Mononuclear cell (primary cell): Measurements from ENCODE around the gene SAMD4A. TPM values are rescaled to one million over a fixed set of nuclear protein-coding genes. Genes with fewer than 3 reads are reported as not detected.

Experiments
- H3K27me3 ChIP-seq: 2 replicates; pipeline ENCODE4 v1.6.0; 2011; ENCODE audit warnings: low read length, control low read depth; ENCODE audit not compliant: insufficient read depth
- H3K4me1 ChIP-seq: 2 replicates; pipeline ENCODE4 v1.5.1; 2011; ENCODE audit warnings: mild to moderate bottlenecking, low read length, control low read depth; ENCODE audit not compliant: insufficient read depth
- H3K4me3 ChIP-seq: 2 replicates; pipeline ENCODE4 v1.5.1; 2011; ENCODE audit warnings: mild to moderate bottlenecking, low read length, moderate library complexity
- H3K9me3 ChIP-seq: 2 replicates; pipeline ENCODE4 v1.5.1; 2011; ENCODE audit warnings: low read depth, mild to moderate bottlenecking, control low read depth, low read length
- total RNA-seq: library from RNA; depleted of rRNA; stranded (reverse); fragments of >200 nt; gene quantifications from one replicate; pipeline ENCODE4 v1.2.3, GENCODE V29; 2012

SAMD4A gene
- total RNA-seq, 1 donor: 2.0 TPM

- Histone ChIP-seq H3K4me1 (no peaks in the 10 kb centered on the region), H3K9me3 (no peaks in the 10 kb centered on the region), H3K27me3 (peaks cover 5% of the 10 kb centered on the region), H3K4me3 (no peak overlapping the region)
Measured at GRCh38 chr14:54555651-54556050, 11.3 kb upstream of the SAMD4A start.

DNA sequence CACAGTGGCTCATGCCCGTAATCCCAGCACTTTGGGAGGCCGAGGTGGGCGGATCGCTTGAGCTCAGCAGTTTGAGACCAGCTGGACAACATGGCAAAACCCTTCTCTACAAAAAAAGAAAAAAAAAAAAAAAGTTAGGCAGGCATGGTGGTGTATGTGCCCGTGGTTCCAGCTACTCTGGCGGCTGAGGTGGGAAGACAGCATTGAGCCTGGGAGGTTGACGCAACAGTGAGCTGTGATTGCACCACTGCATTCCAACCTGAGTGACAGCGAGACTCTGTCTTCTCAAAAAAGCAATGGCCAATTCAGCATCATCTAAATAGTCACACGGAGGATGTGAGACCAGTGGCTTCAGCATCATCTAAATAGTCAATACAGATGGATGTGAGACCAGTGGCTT, 10.4 kb upstream of the SAMD4A start:
- Histone ChIP-seq H3K4me3 (no peak overlapping the region), H3K4me1 (no peaks in the 10 kb centered on the region), H3K9me3 (no peaks in the 10 kb centered on the region), H3K27me3 (peaks cover 5% of the 10 kb centered on the region)

DNA sequence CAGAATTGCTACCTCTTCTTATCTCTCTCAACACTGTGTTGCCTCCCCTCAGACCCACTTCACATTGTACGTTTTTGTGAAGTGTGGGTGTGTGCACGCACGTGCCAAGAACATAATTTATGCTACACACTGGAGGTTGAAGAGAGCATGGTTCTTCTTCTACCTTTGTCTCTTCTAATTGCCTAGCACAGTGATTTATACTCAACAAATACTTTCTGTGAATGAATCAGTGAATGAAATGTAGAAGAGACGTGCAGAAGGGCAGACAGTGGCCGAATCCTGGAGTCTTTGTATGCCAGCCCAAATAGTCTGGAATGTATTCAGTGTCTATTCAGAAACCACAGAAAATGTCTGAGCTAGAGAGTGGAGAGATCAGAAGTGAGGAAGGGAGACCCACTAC, 4.6 kb upstream of the SAMD4A start:
- no peaks in the 10 kb centered on the region for H3K9me3 ChIP-seq
- no peak overlapping the region for H3K4me3 ChIP-seq
- peaks cover 18% of the 10 kb centered on the region for H3K4me1 ChIP-seq
- peaks cover 32% of the 10 kb centered on the region for H3K27me3 ChIP-seq

GRCh38 chr14:54564071-54564867, 2.7 kb upstream of the SAMD4A start:
- Histone ChIP-seq H3K27me3 (peaks cover 45% of the 10 kb centered on the region), H3K4me1 (peaks cover 32% of the 10 kb centered on the region), H3K9me3 (no peaks in the 10 kb centered on the region), H3K4me3 (no peak overlapping the region)

GRCh38 chr14:54564868-54565784, 1.8 kb upstream of the SAMD4A start:
- no peaks in the 10 kb centered on the region for H3K9me3 ChIP-seq
- peaks cover 35% of the 10 kb centered on the region for H3K4me1 ChIP-seq
- H3K4me3 ChIP-seq: peak overlapping the region; percentile 49
- H3K27me3 ChIP-seq: peaks cover 51% of the 10 kb centered on the region

GRCh38 chr14:54565785-54566409, 1.0 kb upstream of the SAMD4A start:
- Histone ChIP-seq H3K27me3 (peaks cover 56% of the 10 kb centered on the region), H3K4me1 (peaks cover 35% of the 10 kb centered on the region), H3K4me3 (peak overlapping the region; percentile 49), H3K9me3 (no peaks in the 10 kb centered on the region)

- Histone ChIP-seq H3K9me3 (peaks cover 5% of the 10 kb centered on the region), H3K4me1 (peaks cover 35% of the 10 kb centered on the region), H3K4me3 (peak overlapping the region; percentile 49), H3K27me3 (peaks cover 62% of the 10 kb centered on the region)
Measured at GRCh38 chr14:54567224-54567638, 303 bp downstream of the SAMD4A start.

- Histone ChIP-seq H3K4me3 (peak overlapping the region; percentile 49), H3K9me3 (peaks cover 11% of the 10 kb centered on the region), H3K4me1 (peaks cover 35% of the 10 kb centered on the region), H3K27me3 (peaks cover 56% of the 10 kb centered on the region)
Measured at GRCh38 chr14:54567639-54568561, 972 bp downstream of the SAMD4A start.

DNA sequence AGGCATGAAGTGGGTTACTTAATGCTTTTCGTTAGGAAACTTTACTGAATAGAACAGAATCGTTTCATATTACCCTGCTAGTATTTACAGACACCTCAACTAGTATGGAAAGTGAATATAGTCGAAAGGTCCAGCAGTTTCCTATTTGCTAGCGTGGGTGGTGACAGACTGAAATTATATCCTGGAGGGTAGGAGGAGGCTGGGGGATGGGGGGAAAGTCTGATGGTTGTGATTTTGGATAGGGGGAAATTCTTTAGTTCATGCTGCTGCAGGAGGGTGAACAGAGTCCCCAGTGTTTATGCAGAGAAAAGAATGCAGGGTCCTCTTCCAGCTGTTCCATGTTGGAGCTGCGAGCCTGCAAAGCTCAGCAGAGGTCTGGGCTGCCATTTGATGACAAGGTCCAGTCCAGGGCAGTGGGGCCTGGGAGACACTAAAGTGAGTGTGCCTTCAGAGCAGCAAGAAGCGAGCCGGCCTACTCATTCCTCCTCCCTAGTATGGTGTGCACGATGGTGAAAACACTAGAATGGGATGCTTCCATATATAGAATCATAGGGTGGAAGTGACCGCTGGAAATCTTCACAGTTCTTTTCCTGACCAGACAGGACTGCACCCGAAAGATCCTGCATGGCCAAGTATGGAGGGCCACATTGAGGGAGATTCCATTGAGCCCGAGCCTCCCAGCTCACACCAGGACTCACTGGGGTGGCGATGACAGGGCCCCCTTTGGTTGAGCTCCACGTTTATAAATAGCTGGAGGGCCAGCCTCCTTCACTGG, 2.1 kb downstream of the SAMD4A start:
- Histone ChIP-seq H3K4me3 (no peak overlapping the region), H3K4me1 (peaks cover 35% of the 10 kb centered on the region), H3K9me3 (peaks cover 17% of the 10 kb centered on the region), H3K27me3 (peaks cover 52% of the 10 kb centered on the region)

DNA sequence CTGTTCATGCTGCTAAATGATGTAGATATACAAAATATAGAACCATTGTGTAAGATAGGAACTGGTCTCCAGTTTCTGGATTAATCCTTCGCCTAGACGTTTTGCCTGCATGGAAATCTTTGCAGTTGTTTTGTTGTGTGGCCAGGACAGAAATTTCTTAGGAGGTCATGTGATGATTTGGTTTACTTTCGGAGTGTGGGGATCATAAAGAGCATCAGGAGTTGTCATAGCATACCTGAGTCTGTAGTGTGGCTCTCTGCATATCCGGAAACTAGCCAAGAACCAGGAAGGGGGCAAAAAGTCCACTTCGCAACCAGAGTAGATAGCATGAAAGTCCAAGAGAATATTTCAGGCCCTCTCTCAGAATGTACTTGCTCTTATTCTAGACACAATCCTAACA, 3.1 kb downstream of the SAMD4A start:
- peaks cover 28% of the 10 kb centered on the region for H3K4me1 ChIP-seq
- H3K4me3 ChIP-seq: no peak overlapping the region
- peaks cover 17% of the 10 kb centered on the region for H3K9me3 ChIP-seq
- H3K27me3 ChIP-seq: peaks cover 42% of the 10 kb centered on the region

DNA sequence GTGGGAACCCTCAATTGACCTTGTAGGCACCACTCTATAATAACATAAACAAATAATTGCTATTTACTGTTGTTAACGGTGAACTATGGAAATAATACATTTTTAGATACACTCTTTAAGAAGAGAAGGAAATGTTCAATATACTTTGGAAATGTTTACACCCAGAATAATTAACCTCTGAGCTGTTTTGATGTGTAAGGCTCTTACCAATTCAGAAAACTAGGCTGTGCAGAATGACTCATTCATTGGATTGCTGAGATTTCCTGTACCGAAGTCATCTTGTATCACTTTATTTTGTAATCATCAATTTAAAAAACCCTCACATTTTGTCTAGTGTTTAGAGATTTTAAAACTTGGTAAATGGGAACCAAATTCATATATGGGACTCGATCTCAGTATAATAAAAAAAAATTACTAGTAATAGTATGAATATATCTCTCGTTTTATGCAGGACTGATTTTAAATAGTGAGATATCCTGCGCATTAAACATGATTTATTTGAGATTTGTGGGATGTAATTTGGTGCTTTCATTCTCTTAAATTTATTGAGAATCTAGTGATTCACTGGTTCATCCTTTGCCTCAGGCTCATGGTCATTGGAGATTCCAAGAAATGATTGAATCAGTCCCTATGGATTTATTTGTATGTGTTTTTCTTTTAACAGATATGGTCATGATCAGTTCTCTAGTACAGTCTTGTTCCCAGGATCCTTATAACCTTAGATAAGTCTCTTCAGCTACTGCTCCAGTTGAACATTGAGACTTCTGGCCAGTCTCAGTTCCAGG, 3.9 kb downstream of the SAMD4A start:
- Histone ChIP-seq H3K4me3 (no peak overlapping the region), H3K4me1 (peaks cover 22% of the 10 kb centered on the region), H3K27me3 (peaks cover 39% of the 10 kb centered on the region), H3K9me3 (peaks cover 17% of the 10 kb centered on the region)

GRCh38 chr14:54572316-54572715, 5.4 kb downstream of the SAMD4A start:
- Histone ChIP-seq H3K4me3 (no peak overlapping the region), H3K27me3 (peaks cover 39% of the 10 kb centered on the region), H3K4me1 (peaks cover 17% of the 10 kb centered on the region), H3K9me3 (peaks cover 17% of the 10 kb centered on the region)

DNA sequence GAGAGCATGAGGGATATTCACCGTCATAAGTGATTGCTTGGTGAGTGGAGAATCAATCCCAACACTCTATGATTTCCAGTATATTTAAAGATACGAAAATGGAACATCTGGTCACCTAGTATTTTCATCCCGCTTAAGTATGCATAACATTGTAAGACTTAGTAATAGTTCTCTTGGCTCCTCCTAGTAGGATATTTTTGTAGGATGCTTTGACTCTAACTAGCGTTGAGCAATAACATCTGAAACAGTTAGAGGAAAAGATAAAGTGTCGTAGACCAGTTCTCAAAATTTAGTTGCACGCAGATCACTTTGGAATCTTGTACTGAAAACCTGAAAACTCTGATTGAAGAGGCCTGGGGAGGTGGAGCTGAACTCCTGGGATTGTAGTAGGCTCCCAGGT, 7.6 kb downstream of the SAMD4A start:
- peaks cover 23% of the 10 kb centered on the region for H3K27me3 ChIP-seq
- H3K4me3 ChIP-seq: no peak overlapping the region
- H3K9me3 ChIP-seq: peaks cover 17% of the 10 kb centered on the region
- H3K4me1 ChIP-seq: peaks cover under 1% of the 10 kb centered on the region
